H1 (cell line): Measurements from ENCODE around the gene THOP1. TPM values are rescaled to one million over a fixed set of nuclear protein-coding genes. Genes with fewer than 3 reads are reported as not detected.

Experiments
- CHD7 ChIP-seq: fragments of 300-600 bp; sonication (generic); IDR thresholded peaks from 2 replicates; pipeline ENCODE4 v1.7.1; 2012; ENCODE audit warnings: low read length, moderate library complexity, mild to moderate bottlenecking, inconsistent platforms; ENCODE audit not compliant: insufficient replicate concordance
- EGR1 ChIP-seq: IDR thresholded peaks from 2 replicates; pipeline ENCODE4 v1.6.1; 2011; ENCODE audit warnings: low read depth, low read length, borderline replicate concordance
- RAD21 ChIP-seq, 2 experiments: IDR thresholded peaks in 1 of 2; conservative IDR thresholded peaks in 1 of 2; 2 replicates each; pipeline ENCODE4 v1.6.1; 2011; ENCODE audit warnings: low read depth in 2 of 2, low read length in 2 of 2, improper control_type of control experiment in 1 of 2, inconsistent platforms in 1 of 2, mild to moderate bottlenecking in 1 of 2, moderate library complexity in 1 of 2
- SP2 ChIP-seq: IDR thresholded peaks from 2 replicates; pipeline ENCODE4 v1.6.1; 2012; ENCODE audit warnings: mild to moderate bottlenecking, low read length, inconsistent platforms
- TEAD4 ChIP-seq: IDR thresholded peaks from 2 replicates; pipeline ENCODE4 v1.6.1; 2012; ENCODE audit warnings: low read depth, low read length, inconsistent platforms, mixed read lengths
- YY1 ChIP-seq: IDR thresholded peaks from 2 replicates; pipeline ENCODE4 v1.6.1; 2011; ENCODE audit warnings: low read depth, mild to moderate bottlenecking, low read length
- polyA plus RNA-seq, 7 experiments: library from polyadenylated mRNA; depleted of rRNA in 3 of 7; stranded (reverse) in 5 of 7; unstranded in 2 of 7; fragments of >200 nt in 5 of 7; fragments of 200-250 nt in 2 of 7; gene quantifications; 1 replicate in 5 of 7; 2 replicates in 1 of 7; 4 replicates in 1 of 7; pipeline versions ENCODE4 v1.2.1 to v1.2.3, GENCODE V29; 2011 to 2013; ENCODE audit warnings: missing spikeins in 2 of 7, mixed read lengths in 2 of 7
- total RNA-seq: library from RNA; stranded (reverse); fragmentation: NEBNext Ultra II Directional; extraction: Animal tissue kit (Norgen Biotek cat#: 25700); gene quantifications from 2 replicates; pipeline ENCODE4 v1.2.1, GENCODE V29; 2021

The THOP1 gene
- total and polyA plus RNA-seq, 2 of the 8 experiments (the other 6 are each of a cell fraction or from before 2014, with no cell fraction given) = 136 to 159 TPM

- TF ChIP-seq CHD7 (no peak), EGR1 (no peak), SP2 (no peak), YY1 (no peak), TEAD4 (no peak), RAD21 (IDR thresholded peaks at IDR 0.05 in 1 of 2, conservative IDR thresholded peaks at IDR 0.05 in 1 of 2; ENCODE audit: low read depth in 2 of 2, low read length in 2 of 2) (no peak)
These were observed 11.1 kb upstream of the THOP1 start (continued) for GRCh38 chr19:2774083-2774679.
